ENCODE data around the gene NAV2.
"Not testable (repeated sequence)": the region's sequence is repeated elsewhere in the genome, so short reads cannot be mapped to it uniquely, and the experiment has no call there.

The NAV2 gene

DNA sequence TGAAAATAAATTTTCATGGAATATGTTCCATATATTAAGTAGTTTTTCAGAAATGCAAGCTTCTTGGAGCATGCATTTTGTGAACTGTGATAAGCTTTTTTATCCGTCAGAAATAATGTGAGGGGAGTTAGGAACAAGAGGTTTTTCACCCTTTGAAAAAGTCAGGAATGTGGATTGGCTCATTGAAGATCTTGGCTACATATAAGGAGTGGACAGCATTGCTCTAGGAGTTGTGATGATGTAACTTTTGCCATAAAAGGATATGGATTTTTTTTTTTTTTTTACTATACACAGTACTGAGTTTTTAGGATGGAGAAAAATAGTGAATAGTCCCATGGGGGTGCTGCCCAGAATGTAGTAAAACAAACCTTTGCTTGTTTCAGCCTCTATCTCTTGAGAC lies 180.2 kb downstream of the NAV2 start (continued):
- TF ChIP-seq, protein P1, sequence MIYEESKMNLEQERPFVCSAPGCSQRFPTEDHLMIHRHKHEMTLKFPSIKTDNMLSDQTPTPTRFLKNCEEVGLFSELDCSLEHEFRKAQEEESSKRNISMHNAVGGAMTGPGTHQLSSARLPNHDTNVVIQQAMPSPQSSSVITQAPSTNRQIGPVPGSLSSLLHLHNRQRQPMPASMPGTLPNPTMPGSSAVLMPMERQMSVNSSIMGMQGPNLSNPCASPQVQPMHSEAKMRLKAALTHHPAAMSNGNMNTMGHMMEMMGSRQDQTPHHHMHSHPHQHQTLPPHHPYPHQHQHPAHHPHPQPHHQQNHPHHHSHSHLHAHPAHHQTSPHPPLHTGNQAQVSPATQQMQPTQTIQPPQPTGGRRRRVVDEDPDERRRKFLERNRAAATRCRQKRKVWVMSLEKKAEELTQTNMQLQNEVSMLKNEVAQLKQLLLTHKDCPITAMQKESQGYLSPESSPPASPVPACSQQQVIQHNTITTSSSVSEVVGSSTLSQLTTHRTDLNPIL (CRISPR knock-in tag; IDR thresholded peaks at IDR 0.05; ENCODE audit: low read depth) = no peak
- TF ChIP-seq SNAI2 (CRISPR knock-in tag; IDR thresholded peaks at IDR 0.05) (no peak), ESRRG (CRISPR knock-in tag; IDR thresholded peaks at IDR 0.05) (no peak), ZNF70 (CRISPR knock-in tag; IDR thresholded peaks at IDR 0.05) (no peak), CSDC2 (CRISPR knock-in tag; IDR thresholded peaks at IDR 0.05) (no peak), ZNF8 (CRISPR knock-in tag; IDR thresholded peaks at IDR 0.05) (no peak), ZFP3 (CRISPR knock-in tag; IDR thresholded peaks at IDR 0.05) (no peak), TOX (CRISPR knock-in tag; IDR thresholded peaks at IDR 0.05; ENCODE audit: borderline replicate concordance) (no peak)
- TF ChIP-seq, protein P2, sequence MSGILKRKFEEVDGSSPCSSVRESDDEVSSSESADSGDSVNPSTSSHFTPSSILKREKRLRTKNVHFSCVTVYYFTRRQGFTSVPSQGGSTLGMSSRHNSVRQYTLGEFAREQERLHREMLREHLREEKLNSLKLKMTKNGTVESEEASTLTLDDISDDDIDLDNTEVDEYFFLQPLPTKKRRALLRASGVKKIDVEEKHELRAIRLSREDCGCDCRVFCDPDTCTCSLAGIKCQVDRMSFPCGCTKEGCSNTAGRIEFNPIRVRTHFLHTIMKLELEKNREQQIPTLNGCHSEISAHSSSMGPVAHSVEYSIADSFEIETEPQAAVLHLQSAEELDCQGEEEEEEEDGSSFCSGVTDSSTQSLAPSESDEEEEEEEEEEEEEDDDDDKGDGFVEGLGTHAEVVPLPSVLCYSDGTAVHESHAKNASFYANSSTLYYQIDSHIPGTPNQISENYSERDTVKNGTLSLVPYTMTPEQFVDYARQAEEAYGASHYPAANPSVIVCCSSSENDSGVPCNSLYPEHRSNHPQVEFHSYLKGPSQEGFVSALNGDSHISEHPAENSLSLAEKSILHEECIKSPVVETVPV (CRISPR knock-in tag; IDR thresholded peaks at IDR 0.05) = no peak

DNA sequence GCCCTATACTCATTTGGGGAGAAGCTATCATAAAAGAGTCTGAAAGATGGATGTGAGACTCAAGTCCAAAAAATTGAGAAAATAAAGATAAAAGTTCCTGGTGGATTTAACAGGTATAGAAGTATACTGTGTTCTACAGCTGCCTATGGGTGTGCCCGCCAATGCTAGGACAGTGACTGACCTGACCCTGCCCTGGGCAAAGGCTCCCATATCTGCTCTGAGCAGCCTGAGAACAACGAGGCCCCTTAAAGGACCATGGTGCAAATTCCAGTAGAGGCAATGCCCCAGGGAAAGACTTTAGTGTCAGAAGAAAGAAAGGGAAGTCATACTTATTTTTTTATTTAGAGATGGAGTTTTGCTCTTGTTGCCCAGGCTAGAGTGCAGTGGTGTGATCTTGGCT lies 181.8 kb downstream of the NAV2 start:
- TF ChIP-seq, protein P3, sequence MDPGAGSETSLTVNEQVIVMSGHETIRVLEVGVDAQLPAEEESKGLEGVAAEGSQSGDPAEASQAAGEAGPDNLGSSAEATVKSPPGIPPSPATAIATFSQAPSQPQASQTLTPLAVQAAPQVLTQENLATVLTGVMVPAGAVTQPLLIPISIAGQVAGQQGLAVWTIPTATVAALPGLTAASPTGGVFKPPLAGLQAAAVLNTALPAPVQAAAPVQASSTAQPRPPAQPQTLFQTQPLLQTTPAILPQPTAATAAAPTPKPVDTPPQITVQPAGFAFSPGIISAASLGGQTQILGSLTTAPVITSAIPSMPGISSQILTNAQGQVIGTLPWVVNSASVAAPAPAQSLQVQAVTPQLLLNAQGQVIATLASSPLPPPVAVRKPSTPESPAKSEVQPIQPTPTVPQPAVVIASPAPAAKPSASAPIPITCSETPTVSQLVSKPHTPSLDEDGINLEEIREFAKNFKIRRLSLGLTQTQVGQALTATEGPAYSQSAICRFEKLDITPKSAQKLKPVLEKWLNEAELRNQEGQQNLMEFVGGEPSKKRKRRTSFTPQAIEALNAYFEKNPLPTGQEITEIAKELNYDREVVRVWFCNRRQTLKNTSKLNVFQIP (CRISPR knock-in tag; IDR thresholded peaks at IDR 0.05; ENCODE audit: borderline replicate concordance, low read depth) = no peak
- TF ChIP-seq, protein P1 (CRISPR knock-in tag; IDR thresholded peaks at IDR 0.05; ENCODE audit: low read depth) = no peak
- TF ChIP-seq BACH2 (CRISPR knock-in tag; IDR thresholded peaks at IDR 0.05; ENCODE audit: borderline replicate concordance) (no peak), GLIS3 (CRISPR knock-in tag; IDR thresholded peaks at IDR 0.05) (no peak), ZFP30 (CRISPR knock-in tag; IDR thresholded peaks at IDR 0.05) (no peak), ZNF565 (CRISPR knock-in tag; conservative IDR thresholded peaks at IDR 0.05; ENCODE audit: low read depth) (no peak), ZNF8 (CRISPR knock-in tag; IDR thresholded peaks at IDR 0.05) (no peak), OSR1 (CRISPR knock-in tag; IDR thresholded peaks at IDR 0.05) (no peak), ISL1 (CRISPR knock-in tag; IDR thresholded peaks at IDR 0.05) (no peak), ARNTL (CRISPR knock-in tag; IDR thresholded peaks at IDR 0.05; ENCODE audit: borderline replicate concordance, low read depth) (no peak), CSDC2 (CRISPR knock-in tag; IDR thresholded peaks at IDR 0.05) (no peak), RARB (CRISPR knock-in tag; IDR thresholded peaks at IDR 0.05) (no peak), SNAI2 (CRISPR knock-in tag; IDR thresholded peaks at IDR 0.05) (no peak), ZFP3 (CRISPR knock-in tag; IDR thresholded peaks at IDR 0.05) (no peak), ZC3H10 (CRISPR knock-in tag; IDR thresholded peaks at IDR 0.05) (no peak)
- TF ChIP-seq, protein P4, sequence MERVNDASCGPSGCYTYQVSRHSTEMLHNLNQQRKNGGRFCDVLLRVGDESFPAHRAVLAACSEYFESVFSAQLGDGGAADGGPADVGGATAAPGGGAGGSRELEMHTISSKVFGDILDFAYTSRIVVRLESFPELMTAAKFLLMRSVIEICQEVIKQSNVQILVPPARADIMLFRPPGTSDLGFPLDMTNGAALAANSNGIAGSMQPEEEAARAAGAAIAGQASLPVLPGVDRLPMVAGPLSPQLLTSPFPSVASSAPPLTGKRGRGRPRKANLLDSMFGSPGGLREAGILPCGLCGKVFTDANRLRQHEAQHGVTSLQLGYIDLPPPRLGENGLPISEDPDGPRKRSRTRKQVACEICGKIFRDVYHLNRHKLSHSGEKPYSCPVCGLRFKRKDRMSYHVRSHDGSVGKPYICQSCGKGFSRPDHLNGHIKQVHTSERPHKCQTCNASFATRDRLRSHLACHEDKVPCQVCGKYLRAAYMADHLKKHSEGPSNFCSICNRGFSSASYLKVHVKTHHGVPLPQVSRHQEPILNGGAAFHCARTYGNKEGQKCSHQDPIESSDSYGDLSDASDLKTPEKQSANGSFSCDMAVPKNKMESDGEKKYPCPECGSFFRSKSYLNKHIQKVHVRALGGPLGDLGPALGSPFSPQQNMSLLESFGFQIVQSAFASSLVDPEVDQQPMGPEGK (CRISPR knock-in tag; IDR thresholded peaks at IDR 0.05; ENCODE audit: borderline replicate concordance) = no peak
- TF ChIP-seq, protein P2 (CRISPR knock-in tag; IDR thresholded peaks at IDR 0.05) = no peak
- no peak for ATAC-seq

DNA sequence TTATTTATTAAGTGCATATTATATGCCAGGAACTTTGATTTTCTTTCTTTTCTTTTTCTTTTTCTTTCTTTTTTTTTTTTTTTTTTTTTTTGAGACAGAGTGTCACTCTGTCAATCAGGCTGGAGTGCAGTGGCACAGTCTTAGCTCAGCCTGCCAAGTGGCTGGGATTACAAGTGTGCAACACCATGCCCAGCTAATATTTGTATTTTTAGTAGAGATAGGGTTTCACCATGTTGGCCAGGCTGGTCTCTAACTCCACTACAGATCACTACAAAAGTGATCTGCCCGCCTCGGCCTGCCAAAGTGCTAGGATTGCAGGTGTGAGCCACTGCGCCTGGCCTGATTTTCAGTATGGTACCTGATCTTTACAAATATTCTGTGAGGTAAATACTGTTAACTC lies 182.4 kb downstream of the NAV2 start:
- ATAC-seq = not testable (repeated sequence)

DNA sequence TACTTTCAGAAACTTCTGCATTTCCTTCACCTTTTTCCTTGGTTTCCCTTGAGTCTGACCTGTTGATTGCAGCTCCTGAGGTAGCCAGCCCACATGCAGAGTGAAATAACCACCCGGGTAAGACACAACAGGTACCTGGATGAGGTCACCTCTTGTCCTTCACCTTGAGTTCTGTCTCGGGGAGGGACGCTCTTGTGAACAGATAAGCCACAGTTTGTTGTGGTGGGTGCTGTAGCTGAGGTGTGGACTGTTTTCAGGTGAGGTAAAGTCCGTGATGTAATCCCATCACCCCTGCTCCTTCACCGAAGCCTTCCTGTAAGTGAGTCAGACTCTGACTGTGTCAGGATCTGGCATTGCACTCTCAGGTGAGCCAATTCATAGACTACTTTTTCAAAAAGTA lies 183.1 kb downstream of the NAV2 start:
- no peak for TF ChIP-seq ZNF565 (CRISPR knock-in tag; conservative IDR thresholded peaks at IDR 0.05; ENCODE audit: low read depth)
- no peak for TF ChIP-seq ZFP3 (CRISPR knock-in tag; IDR thresholded peaks at IDR 0.05)
- TF ChIP-seq RARB (CRISPR knock-in tag; IDR thresholded peaks at IDR 0.05) = no peak
- TF ChIP-seq TOX (CRISPR knock-in tag; IDR thresholded peaks at IDR 0.05; ENCODE audit: borderline replicate concordance) = no peak
- no peak for TF ChIP-seq ZC3H10 (CRISPR knock-in tag; IDR thresholded peaks at IDR 0.05)
- no peak for TF ChIP-seq ISL1 (CRISPR knock-in tag; IDR thresholded peaks at IDR 0.05)
- no peak for TF ChIP-seq BACH2 (CRISPR knock-in tag; IDR thresholded peaks at IDR 0.05; ENCODE audit: borderline replicate concordance)
- TF ChIP-seq, protein P4 (CRISPR knock-in tag; IDR thresholded peaks at IDR 0.05; ENCODE audit: borderline replicate concordance) = no peak
- TF ChIP-seq, protein P5, sequence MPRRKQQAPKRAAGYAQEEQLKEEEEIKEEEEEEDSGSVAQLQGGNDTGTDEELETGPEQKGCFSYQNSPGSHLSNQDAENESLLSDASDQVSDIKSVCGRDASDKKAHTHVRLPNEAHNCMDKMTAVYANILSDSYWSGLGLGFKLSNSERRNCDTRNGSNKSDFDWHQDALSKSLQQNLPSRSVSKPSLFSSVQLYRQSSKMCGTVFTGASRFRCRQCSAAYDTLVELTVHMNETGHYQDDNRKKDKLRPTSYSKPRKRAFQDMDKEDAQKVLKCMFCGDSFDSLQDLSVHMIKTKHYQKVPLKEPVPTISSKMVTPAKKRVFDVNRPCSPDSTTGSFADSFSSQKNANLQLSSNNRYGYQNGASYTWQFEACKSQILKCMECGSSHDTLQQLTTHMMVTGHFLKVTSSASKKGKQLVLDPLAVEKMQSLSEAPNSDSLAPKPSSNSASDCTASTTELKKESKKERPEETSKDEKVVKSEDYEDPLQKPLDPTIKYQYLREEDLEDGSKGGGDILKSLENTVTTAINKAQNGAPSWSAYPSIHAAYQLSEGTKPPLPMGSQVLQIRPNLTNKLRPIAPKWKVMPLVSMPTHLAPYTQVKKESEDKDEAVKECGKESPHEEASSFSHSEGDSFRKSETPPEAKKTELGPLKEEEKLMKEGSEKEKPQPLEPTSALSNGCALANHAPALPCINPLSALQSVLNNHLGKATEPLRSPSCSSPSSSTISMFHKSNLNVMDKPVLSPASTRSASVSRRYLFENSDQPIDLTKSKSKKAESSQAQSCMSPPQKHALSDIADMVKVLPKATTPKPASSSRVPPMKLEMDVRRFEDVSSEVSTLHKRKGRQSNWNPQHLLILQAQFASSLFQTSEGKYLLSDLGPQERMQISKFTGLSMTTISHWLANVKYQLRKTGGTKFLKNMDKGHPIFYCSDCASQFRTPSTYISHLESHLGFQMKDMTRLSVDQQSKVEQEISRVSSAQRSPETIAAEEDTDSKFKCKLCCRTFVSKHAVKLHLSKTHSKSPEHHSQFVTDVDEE (CRISPR knock-in tag; IDR thresholded peaks at IDR 0.05) = no peak
- ATAC-seq = no peak

All from SK-N-SH treated with all-trans-retinoic acid at 6 μM for 48 hours (cell line).